GM23338 (cell line): ENCODE results near the gene HENMT1. TPM values are rescaled to one million over a fixed set of nuclear protein-coding genes. Genes with fewer than 3 reads are reported as not detected.

Experiments
- ATAC-seq: fragments of 200-7000 bp; cut with Tn5 transposase; 3 replicates; pipeline ENCODE4 v1.9.1; 2020
- DNase-seq: peaks from one replicate; pipeline ENCODE4 v3.0.0-alpha.2; 2015; ENCODE audit warnings: low spot score
- H2AFZ ChIP-seq: fragments of 200-600 bp; sonication (generic); 2 replicates; pipeline ENCODE4 v1.8.0; 2016; ENCODE audit warnings: antibody characterized with exemption, mild to moderate bottlenecking, moderate library complexity
- H3F3A ChIP-seq: fragments of 200-600 bp; sonication (generic); replicated peaks from 2 replicates; pipeline ENCODE4 v1.8.0; 2017; ENCODE audit warnings: antibody characterized with exemption, mixed run types, low read depth
- H3K27ac ChIP-seq: fragments of 200-600 bp; sonication (generic); 2 replicates; pipeline ENCODE4 v1.6.1; 2016; ENCODE audit warnings: low read depth
- H3K27me3 ChIP-seq: fragments of 200-600 bp; sonication (generic); 2 replicates; pipeline ENCODE4 v1.8.0; 2016; ENCODE audit warnings: mild to moderate bottlenecking, mixed run types, moderate library complexity; ENCODE audit not compliant: insufficient read depth
- H3K36me3 ChIP-seq: fragments of 200-600 bp; sonication (generic); 2 replicates; pipeline ENCODE4 v1.8.0; 2016; ENCODE audit warnings: mild to moderate bottlenecking; ENCODE audit not compliant: insufficient read depth
- H3K4me1 ChIP-seq: fragments of 200-600 bp; sonication (generic); 2 replicates; pipeline ENCODE4 v1.8.0; 2016; ENCODE audit warnings: mild to moderate bottlenecking, moderate library complexity; ENCODE audit not compliant: insufficient read depth
- H3K4me2 ChIP-seq: fragments of 200-600 bp; sonication (generic); 2 replicates; pipeline ENCODE4 v1.7.1; 2017; ENCODE audit warnings: mixed run types
- H3K4me3 ChIP-seq: fragments of 200-600 bp; sonication (generic); 2 replicates; pipeline ENCODE4 v1.6.1; 2016; ENCODE audit warnings: mixed run types
- H3K79me2 ChIP-seq: fragments of 200-600 bp; sonication (generic); replicated peaks from 2 replicates; pipeline ENCODE4 v1.8.0; 2017; ENCODE audit warnings: mild to moderate bottlenecking; ENCODE audit not compliant: insufficient read depth
- H3K9me2 ChIP-seq: fragments of 200-600 bp; sonication (generic); 2 replicates; pipeline ENCODE4 v1.8.0; 2017; ENCODE audit not compliant: insufficient read depth
- H4K20me1 ChIP-seq: fragments of 200-600 bp; sonication (generic); replicated peaks from 2 replicates; pipeline ENCODE4 v1.8.0; 2017; ENCODE audit warnings: mild to moderate bottlenecking; ENCODE audit not compliant: insufficient read depth
- H3K27ac Mint-ChIP-seq: 2 replicates; pipeline ENCODE4 v1.8.0; 2020; ENCODE audit warnings: inconsistent platforms, mild to moderate bottlenecking, moderate library complexity, mixed read lengths
- H3K27me3 Mint-ChIP-seq: 3 replicates; pipeline ENCODE4 v1.8.0; 2022; ENCODE audit warnings: low read depth, mild to moderate bottlenecking, moderate library complexity, mixed read lengths, inconsistent platforms; ENCODE audit not compliant: insufficient read depth, poor library complexity
- H3K36me3 Mint-ChIP-seq: 3 replicates; pipeline ENCODE4 v1.8.0; 2021; ENCODE audit warnings: low read depth, mild to moderate bottlenecking, inconsistent platforms, moderate library complexity, mixed read lengths
- H3K4me1 Mint-ChIP-seq: 3 replicates; pipeline ENCODE4 v1.8.0; 2020; ENCODE audit warnings: mild to moderate bottlenecking, inconsistent platforms, mixed read lengths
- H3K4me3 Mint-ChIP-seq: 3 replicates; pipeline ENCODE4 v1.8.0; 2021; ENCODE audit warnings: moderate library complexity, mild to moderate bottlenecking, inconsistent platforms, mixed read lengths
- H3K9me3 Mint-ChIP-seq: 3 replicates; pipeline ENCODE4 v1.8.0; 2020; ENCODE audit warnings: moderate library complexity, mild to moderate bottlenecking, inconsistent platforms, mixed read lengths
- CREB1 ChIP-seq: fragments of 250-450 bp; sonication (Bioruptor Pico); IDR thresholded peaks from 2 replicates; pipeline ENCODE4 v1.5.0; 2020; ENCODE audit warnings: low read depth, mild to moderate bottlenecking, moderate library complexity
- EZH2 ChIP-seq: fragments of 200-600 bp; sonication (generic); IDR thresholded peaks from one replicate; pipeline ENCODE4 v1.8.0; 2017; ENCODE audit warnings: antibody characterized with exemption, mild to moderate bottlenecking, low read depth; ENCODE audit not compliant: unreplicated experiment
- EZH2phosphoT487 ChIP-seq: fragments of 200-600 bp; sonication (generic); IDR thresholded peaks from one replicate; pipeline ENCODE4 v1.8.1; 2018; ENCODE audit warnings: antibody characterized with exemption; ENCODE audit not compliant: unreplicated experiment
- NANOG ChIP-seq: IDR thresholded peaks from 2 replicates; pipeline ENCODE4 v1.6.1; 2016; ENCODE audit warnings: antibody characterized with exemption, borderline replicate concordance
- POLR2AphosphoS5 ChIP-seq: IDR thresholded peaks from 2 replicates; pipeline ENCODE4 v1.6.1; 2016; ENCODE audit warnings: antibody characterized with exemption, low read depth
- REST ChIP-seq: IDR thresholded peaks from one replicate; pipeline ENCODE4 v1.6.1; 2018; ENCODE audit warnings: antibody characterized with exemption; ENCODE audit not compliant: unreplicated experiment
- ZNF331 ChIP-seq: fragments of 250-450 bp; sonication (Bioruptor Pico); IDR thresholded peaks from 2 replicates; pipeline ENCODE4 v1.5.0; 2020; ENCODE audit warnings: low read depth, mild to moderate bottlenecking, moderate library complexity
- long read RNA-seq: library from polyadenylated mRNA; unstranded; transcript quantifications from one replicate; pipeline ENCODE4 v2.0.0, GENCODE V29; 2020; ENCODE audit not compliant: unreplicated experiment
- polyA plus RNA-seq: library from polyadenylated mRNA; unstranded; fragments of >200 nt; fragmentation: Nextera tagmentation; extraction: Ambion mirVana; gene quantifications from 2 replicates; pipeline ENCODE4 v1.2.1, GENCODE V29; 2016
- total RNA-seq: library from RNA; depleted of rRNA; stranded (reverse); fragments of >200 nt; shearing (Covaris generic); gene quantifications from 2 replicates; pipeline ENCODE4 v1.2.3, GENCODE V29; 2014; rRNA removed
- TF ChIP-seq, protein P1 (sequence below), 2 experiments: fragments of 200-600 bp in 1 of 2; sonication (generic) in 1 of 2; conservative IDR thresholded peaks; 2 replicates each; pipeline versions ENCODE4 v1.5.1 to v1.6.1; 2016 to 2017; ENCODE audit warnings: antibody characterized with exemption in 2 of 2, low read depth in 2 of 2, mild to moderate bottlenecking in 2 of 2, moderate library complexity in 1 of 2

Gene HENMT1
- 7.0 and 9.7 TPM in 2 replicates for total RNA-seq
- polyA plus RNA-seq = 4.2 and 4.7 TPM in 2 replicates
- long read RNA-seq, transcript HENMT1-202 (8 exons, 1,874 nt) = major isoform, 7 of 11 reads
- long read RNA-seq, partial matches to known transcripts = 0 of 11 reads
- long read RNA-seq, other reads (novel, unspliced or antisense) = 3 of 11 reads

DNA sequence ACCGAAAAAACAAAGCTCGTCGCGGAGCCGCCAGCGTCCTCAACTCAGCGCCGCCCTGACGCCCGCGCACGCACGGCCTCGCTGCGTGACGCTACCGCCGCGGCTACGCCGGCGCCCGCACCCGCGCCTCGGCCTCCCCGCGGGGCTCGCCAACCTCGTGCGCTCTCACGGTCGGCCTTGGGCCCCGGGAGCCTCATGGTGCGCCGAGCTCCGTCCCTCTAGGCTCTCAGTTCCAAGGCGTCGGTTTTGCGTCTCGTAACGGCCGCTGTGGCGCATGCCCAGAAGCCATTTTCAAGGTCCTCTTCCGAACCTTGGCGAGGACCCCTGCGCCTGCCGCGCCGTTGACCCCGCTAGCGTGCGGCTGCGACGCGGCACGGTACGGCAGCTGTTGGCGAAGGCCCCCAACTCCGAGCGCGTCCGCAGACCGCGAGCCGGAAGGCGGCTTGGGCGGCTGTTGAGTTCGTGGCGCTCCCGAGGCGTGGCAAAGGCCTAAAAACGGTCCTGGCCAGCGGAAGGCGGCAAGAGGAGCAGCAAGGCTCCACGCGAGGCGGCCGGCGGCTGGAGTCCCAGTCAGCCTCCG, at the start of gene HENMT1:
TSS of gene HENMT1 (minus strand) at position 64 of the 580 bp plus-strand sequence. CDS start 1,209 bp downstream, outside the sequence.
- peaks cover 21% of the 10 kb centered on the region for H3K27me3 ChIP-seq
- no peaks in the 10 kb centered on the region for H3K79me2 ChIP-seq
- H3K36me3 Mint-ChIP-seq = no peaks in the 10 kb centered on the region
- H3K4me1 ChIP-seq = no peaks in the 10 kb centered on the region; the same call in 1 of the 2 replicates
- peak within 1 kb of the TSS; percentile 95 for H2AFZ ChIP-seq
- H3K36me3 ChIP-seq = no peaks in the 10 kb centered on the region
- H3K4me2 ChIP-seq = peak within 1 kb of the TSS; percentile 92
- H3F3A ChIP-seq = no peaks in the 10 kb centered on the region
- H3K9me2 ChIP-seq = no peaks in the 10 kb centered on the region
- H3K4me1 Mint-ChIP-seq = no peaks in the 10 kb centered on the region
- H3K4me3 Mint-ChIP-seq = peak within 1 kb of the TSS; percentile 75
- no peak within 1 kb of the TSS for H3K27ac ChIP-seq
- peak within 1 kb of the TSS; percentile 74 for H3K4me3 ChIP-seq
- ATAC-seq = peak; percentile 89
- H3K27me3 Mint-ChIP-seq = peaks cover 18% of the 10 kb centered on the region
- H3K27ac Mint-ChIP-seq = 0 out of 2 replicates have a peak within 1 kb of the TSS, but pooled peaks have one; percentile 78
- no peaks in the 10 kb centered on the region; the same call in 2 of the 3 replicates for H3K9me3 Mint-ChIP-seq
- peak; percentile 82 for DNase-seq
- H4K20me1 ChIP-seq = no peaks in the 10 kb centered on the region
- no peak for TF ChIP-seq ZNF331 (CRISPR knock-in tag)
- peak; percentile 82 for TF ChIP-seq CREB1 (CRISPR knock-in tag)
- no peak for TF ChIP-seq NANOG
- no peak for TF ChIP-seq REST
- TF ChIP-seq EZH2 = no peak
- TF ChIP-seq, protein P1, sequence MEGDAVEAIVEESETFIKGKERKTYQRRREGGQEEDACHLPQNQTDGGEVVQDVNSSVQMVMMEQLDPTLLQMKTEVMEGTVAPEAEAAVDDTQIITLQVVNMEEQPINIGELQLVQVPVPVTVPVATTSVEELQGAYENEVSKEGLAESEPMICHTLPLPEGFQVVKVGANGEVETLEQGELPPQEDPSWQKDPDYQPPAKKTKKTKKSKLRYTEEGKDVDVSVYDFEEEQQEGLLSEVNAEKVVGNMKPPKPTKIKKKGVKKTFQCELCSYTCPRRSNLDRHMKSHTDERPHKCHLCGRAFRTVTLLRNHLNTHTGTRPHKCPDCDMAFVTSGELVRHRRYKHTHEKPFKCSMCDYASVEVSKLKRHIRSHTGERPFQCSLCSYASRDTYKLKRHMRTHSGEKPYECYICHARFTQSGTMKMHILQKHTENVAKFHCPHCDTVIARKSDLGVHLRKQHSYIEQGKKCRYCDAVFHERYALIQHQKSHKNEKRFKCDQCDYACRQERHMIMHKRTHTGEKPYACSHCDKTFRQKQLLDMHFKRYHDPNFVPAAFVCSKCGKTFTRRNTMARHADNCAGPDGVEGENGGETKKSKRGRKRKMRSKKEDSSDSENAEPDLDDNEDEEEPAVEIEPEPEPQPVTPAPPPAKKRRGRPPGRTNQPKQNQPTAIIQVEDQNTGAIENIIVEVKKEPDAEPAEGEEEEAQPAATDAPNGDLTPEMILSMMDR (conservative IDR thresholded peaks at IDR 0.05; ENCODE audit: low read depth in 2 of 2) = no peak
- TF ChIP-seq POLR2AphosphoS5 = peak; percentile 62; the same call in 1 of the 2 replicates
- no peak for TF ChIP-seq EZH2phosphoT487
